Gastroesophageal sphincter (tissue), 3 donors: ENCODE results near the gene SELENOW.

Experiments
- CTCF ChIP-seq, 4 experiments: fragments of 200-600 bp in 2 of 4; fragments of 450-650 bp in 2 of 4; sonication (generic) in 1 of 4; IDR thresholded peaks; one replicate each; pipeline ENCODE4 v1.5.1; 2017 to 2019; ENCODE audit warnings: antibody characterized with exemption in 4 of 4, mild to moderate bottlenecking in 2 of 4, moderate library complexity in 2 of 4
- POLR2AphosphoS5 ChIP-seq: sonication (generic); formaldehyde crosslinking; IDR thresholded peaks from one replicate; pipeline ENCODE4 v1.6.1; 2017; ENCODE audit warnings: antibody characterized with exemption

GRCh38 chr19:47758443-47758804 is 20.1 kb upstream of the SELENOW start:
- TF ChIP-seq CTCF (IDR thresholded peaks at IDR 0.05) (no peak), POLR2AphosphoS5 (no peak)
